SK-N-SH (cell line): ENCODE data around the gene TMEM63B. TPM values are rescaled to one million over a fixed set of nuclear protein-coding genes. Genes with fewer than 3 reads are reported as not detected.

Experiments used
- CTCF ChIA-PET: fragments of 300-600, 350-600 bp; formaldehyde crosslinking; extraction: SDS; loops from one replicate; lab custom pipeline; 2021; lab: Yijun Ruan, JAX
- POLR2A ChIA-PET: fragments of 350-600 bp; sonication (Branson Sonifier 250); formaldehyde crosslinking; extraction: SDS; loops from one replicate; lab custom pipeline; 2020; ENCODE audit warnings: antibody characterized with exemption, inconsistent platforms; lab: Yijun Ruan, JAX
- DNase-seq: peaks from one replicate; pipeline ENCODE4 v3.0.0; 2012
- H2AFZ ChIP-seq: fragments of 200-600 bp; sonication (generic); 2 replicates; pipeline ENCODE4 v1.8.1; 2016; ENCODE audit warnings: antibody characterized with exemption, mild to moderate bottlenecking, low read depth
- H3F3A ChIP-seq: fragments of 200-600 bp; sonication (generic); replicated peaks from 2 replicates; pipeline ENCODE3; 2016; ENCODE audit warnings: antibody characterized with exemption, mild to moderate bottlenecking; ENCODE audit not compliant: insufficient read depth
- H3K27ac ChIP-seq, 2 experiments: fragments of 200-500 bp in 1 of 2; fragments of 200-600 bp in 1 of 2; sonication (Bioruptor generic) in 1 of 2; sonication (generic), shearing (Covaris generic) in 1 of 2; 2 replicates each; pipeline versions ENCODE4 v1.5.1 to v1.6.1; 2014 to 2016; ENCODE audit warnings: low read depth in 2 of 2, inconsistent platforms in 1 of 2, low read length in 1 of 2, mild to moderate bottlenecking in 1 of 2, mixed read lengths in 1 of 2
- H3K27me3 ChIP-seq: fragments of 200-600 bp; sonication (generic), shearing (Covaris generic); 2 replicates; pipeline ENCODE4 v1.6.1; 2016; ENCODE audit warnings: mixed run types; ENCODE audit not compliant: insufficient read depth
- H3K36me3 ChIP-seq, 2 experiments: fragments of 200-500 bp in 1 of 2; fragments of 200-600 bp in 1 of 2; sonication (Bioruptor generic) in 1 of 2; sonication (generic) in 1 of 2; replicated peaks in 1 of 2; 2 replicates each; pipeline versions ENCODE3 to v1.5.1; 2014 to 2016; ENCODE audit warnings: low read length in 1 of 2, mild to moderate bottlenecking in 1 of 2; ENCODE audit not compliant: insufficient read depth in 2 of 2, control insufficient read depth in 1 of 2
- H3K4me1 ChIP-seq, 2 experiments: fragments of 200-500 bp in 1 of 2; fragments of 200-600 bp in 1 of 2; sonication (Bioruptor generic) in 1 of 2; sonication (generic), shearing (Covaris generic) in 1 of 2; 2 replicates each; pipeline versions ENCODE4 v1.5.1 to v1.6.1; 2014 to 2016; ENCODE audit warnings: low read depth in 1 of 2, low read length in 1 of 2, mixed run types in 1 of 2; ENCODE audit not compliant: insufficient read depth in 2 of 2, control insufficient read depth in 1 of 2
- H3K4me2 ChIP-seq: fragments of 200-600 bp; sonication (generic), shearing (Covaris generic); 2 replicates; pipeline ENCODE4 v1.6.1; 2017; ENCODE audit warnings: mixed run types
- H3K4me3 ChIP-seq, 2 experiments: fragments of 200-500 bp in 1 of 2; fragments of 200-600 bp in 1 of 2; sonication (Bioruptor generic) in 1 of 2; sonication (generic), shearing (Covaris generic) in 1 of 2; 2 replicates each; pipeline versions ENCODE4 v1.5.1 to v1.8.1; 2014 to 2016; ENCODE audit warnings: low read depth in 2 of 2, inconsistent platforms in 1 of 2, low read length in 1 of 2, mild to moderate bottlenecking in 1 of 2, mixed read lengths in 1 of 2, moderate library complexity in 1 of 2
- H3K79me2 ChIP-seq: fragments of 200-600 bp; sonication (generic); 2 replicates; pipeline ENCODE4 v1.8.1; 2017; ENCODE audit warnings: mild to moderate bottlenecking; ENCODE audit not compliant: insufficient read depth
- H3K9ac ChIP-seq: fragments of 200-600 bp; sonication (generic); 2 replicates; pipeline ENCODE4 v1.6.1; 2017; ENCODE audit warnings: mixed run types
- H3K9me2 ChIP-seq: fragments of 200-600 bp; sonication (generic); 2 replicates; pipeline ENCODE4 v1.6.1; 2017; ENCODE audit warnings: mixed run types
- H3K9me3 ChIP-seq: fragments of 200-600 bp; sonication (generic); 2 replicates; pipeline ENCODE4 v1.6.1; 2017; ENCODE audit warnings: mixed run types, mild to moderate bottlenecking, moderate library complexity
- H4K20me1 ChIP-seq: fragments of 200-600 bp; sonication (generic); 2 replicates; pipeline ENCODE4 v1.6.1; 2017; ENCODE audit warnings: mild to moderate bottlenecking, mixed run types; ENCODE audit not compliant: insufficient read depth
- CHD2 ChIP-seq: fragments of 150-350 bp; IDR thresholded peaks from 2 replicates; pipeline ENCODE4 v1.6.1; 2018; ENCODE audit warnings: low read length; ENCODE audit not compliant: partially characterized antibody
- FOSL2 ChIP-seq: IDR thresholded peaks from 2 replicates; pipeline ENCODE4 v1.4.0; 2012; ENCODE audit warnings: low read depth, mild to moderate bottlenecking, moderate library complexity, borderline replicate concordance
- FOXJ3 ChIP-seq: sonication (generic); formaldehyde crosslinking; IDR thresholded peaks from 2 replicates; pipeline ENCODE4 v1.5.1; 2020; ENCODE audit warnings: mild to moderate bottlenecking, missing genetic modification reagents
- FOXM1 ChIP-seq: IDR thresholded peaks from 2 replicates; pipeline ENCODE4 v1.4.0; 2012; ENCODE audit warnings: low read depth, mild to moderate bottlenecking
- IRF3 ChIP-seq: fragments of 150-350 bp; IDR thresholded peaks from 2 replicates; pipeline ENCODE4 v1.6.1; 2016; ENCODE audit warnings: mild to moderate bottlenecking, low read depth, low read length
- MAX ChIP-seq: IDR thresholded peaks from 2 replicates; pipeline ENCODE4 v1.4.0; 2012; ENCODE audit warnings: low read depth
- MEF2A ChIP-seq: IDR thresholded peaks from 2 replicates; pipeline ENCODE4 v1.4.0; 2012; ENCODE audit warnings: low read depth, borderline replicate concordance
- MXI1 ChIP-seq: IDR thresholded peaks from 2 replicates; pipeline ENCODE4 v1.6.1; 2012; ENCODE audit warnings: mild to moderate bottlenecking, low read depth, low read length, improper control_type of control experiment
- PBX3 ChIP-seq: IDR thresholded peaks from 2 replicates; pipeline ENCODE4; 2012
- POLR2AphosphoS5 ChIP-seq: IDR thresholded peaks from 2 replicates; pipeline ENCODE4 v1.6.1; 2012; ENCODE audit warnings: low read depth, low read length
- RCOR1 ChIP-seq: fragments of 150-350 bp; IDR thresholded peaks from 2 replicates; pipeline ENCODE4 v1.6.1; 2017; ENCODE audit warnings: antibody characterized with exemption, low read length
- RXRA ChIP-seq: IDR thresholded peaks from 2 replicates; pipeline ENCODE4 v1.4.0; 2012; ENCODE audit warnings: low read depth, mild to moderate bottlenecking, borderline replicate concordance
- SIN3A ChIP-seq: IDR thresholded peaks from 2 replicates; pipeline ENCODE4 v1.6.1; 2012; ENCODE audit warnings: low read depth, mild to moderate bottlenecking, low read length, moderate library complexity, borderline replicate concordance
- SMC3 ChIP-seq: IDR thresholded peaks from 2 replicates; pipeline ENCODE4 v1.6.1; 2012; ENCODE audit warnings: low read depth, low read length, improper control_type of control experiment
- TEAD4 ChIP-seq: IDR thresholded peaks from 2 replicates; pipeline ENCODE4 v1.4.0; 2012; ENCODE audit warnings: mild to moderate bottlenecking, borderline replicate concordance; ENCODE audit not compliant: insufficient read depth
- YY1 ChIP-seq: IDR thresholded peaks from 2 replicates; pipeline ENCODE4 v1.4.0; 2012; ENCODE audit warnings: low read depth, mild to moderate bottlenecking
- ZBTB33 ChIP-seq: IDR thresholded peaks from 2 replicates; pipeline ENCODE4 v1.4.0; 2012; ENCODE audit warnings: low read depth, borderline replicate concordance
- WGBS: methylation state at CpG from one replicate; pipeline ENCODE4 v1.1.6; 2017; ENCODE audit warnings: low lambda C conversion rate; 5-methylcytosine and 5-hydroxymethylcytosine counted together
- polyA plus RNA-seq, 3 experiments: library from polyadenylated mRNA; depleted of rRNA; stranded (reverse); fragments of >200 nt; gene quantifications; 2 replicates each; pipeline ENCODE4 v1.2.3, GENCODE V29; 2012

Gene TMEM63B
- polyA plus RNA-seq, 1 of the 3 experiments (the other 2 are of a cell fraction) = 52.7 TPM

- TF ChIP-seq SMC3 (no peak), MAX (no peak), SIN3A (no peak), TEAD4 (no peak), MEF2A (no peak)
Observed at GRCh38 chr6:44199883-44200282, 72.5 kb downstream of the TMEM63B start (continued).

GRCh38 chr6:44201200-44201599 lies 73.8 kb downstream of the TMEM63B start:
- no peak overlapping the region for H3K27ac ChIP-seq
- no peak for DNase-seq
- WGBS = 57% methylated on average over 1 of the region's 3 CpGs
- H3K27me3 ChIP-seq = no peaks in the 10 kb centered on the region
- ChIA-PET POLR2A (no interaction called here), CTCF (interaction anchor here (1.0 to 4.7 kb wide), 4 partner anchors 20 to 36 kb away, joined by 3 to 25 read pairs (median 9); no protein-coding TSS in a partner anchor)
- no peaks in the 10 kb centered on the region for H4K20me1 ChIP-seq
- no peaks in the 10 kb centered on the region for H3K36me3 ChIP-seq
- TF ChIP-seq FOXM1 = no peak
- TF ChIP-seq PBX3 = no peak
- TF ChIP-seq IRF3 = no peak
- TF ChIP-seq RXRA = no peak
- TF ChIP-seq MXI1 = no peak
- H3K9me2 ChIP-seq = no peaks in the 10 kb centered on the region
- H3K4me2 ChIP-seq = no peak overlapping the region
- H3K4me3 ChIP-seq = no peak overlapping the region
- no peak overlapping the region for H2AFZ ChIP-seq
- no peaks in the 10 kb centered on the region for H3K9me3 ChIP-seq
- no peak overlapping the region for H3K9ac ChIP-seq
- peaks cover 0 to 2% of the 10 kb centered on the region in 2 experiments; a peak in 1 of 4 replicates for H3K4me1 ChIP-seq
- H3F3A ChIP-seq = no peaks in the 10 kb centered on the region
- no peaks in the 10 kb centered on the region for H3K79me2 ChIP-seq

GRCh38 chr6:44201638-44202303 lies 74.4 kb downstream of the TMEM63B start:
- Histone ChIP-seq H3K27ac (no peak overlapping the region), H3K27me3 (no peaks in the 10 kb centered on the region), H2AFZ (no peak overlapping the region), H3K79me2 (no peaks in the 10 kb centered on the region), H3K36me3 (no peaks in the 10 kb centered on the region), H4K20me1 (no peaks in the 10 kb centered on the region), H3K9me3 (no peaks in the 10 kb centered on the region), H3F3A (no peaks in the 10 kb centered on the region)
- WGBS = 84% methylated on average over 9 of the region's 11 CpGs
- CTCF ChIA-PET = interaction anchor here (0.9 to 4.7 kb wide), 5 partner anchors 19 to 36 kb away, joined by 3 to 25 read pairs (median 4); no protein-coding TSS in a partner anchor
- no peak for DNase-seq
- TF ChIP-seq FOSL2 (no peak), SIN3A (no peak), FOXM1 (no peak), CHD2 (no peak), SMC3 (no peak), ZBTB33 (no peak), PBX3 (no peak), YY1 (no peak), POLR2AphosphoS5 (no peak), RCOR1 (no peak), FOXJ3 (no peak)
- TF ChIP-seq, all 33 proteins: peak for 0
- Histone ChIP-seq H3K4me3 (no peak overlapping the region), H3K4me1 (peaks cover 0 to 2% of the 10 kb centered on the region in 2 experiments; a peak in 1 of 4 replicates), H3K9ac (no peak overlapping the region), H3K9me2 (no peaks in the 10 kb centered on the region), H3K4me2 (no peak overlapping the region)
- POLR2A ChIA-PET = no interaction called here
